ENCODE data around the gene SLC25A1. TPM values are rescaled to one million over a fixed set of nuclear protein-coding genes. Genes with fewer than 3 reads are reported as not detected.
A peak's percentile ranks its signal among the peaks of the same experiment; 100 is the strongest.

SLC25A1 gene
- polyA plus RNA-seq, 1 of the 3 experiments (the other 2 are of a cell fraction) = 44.7 TPM

DNA sequence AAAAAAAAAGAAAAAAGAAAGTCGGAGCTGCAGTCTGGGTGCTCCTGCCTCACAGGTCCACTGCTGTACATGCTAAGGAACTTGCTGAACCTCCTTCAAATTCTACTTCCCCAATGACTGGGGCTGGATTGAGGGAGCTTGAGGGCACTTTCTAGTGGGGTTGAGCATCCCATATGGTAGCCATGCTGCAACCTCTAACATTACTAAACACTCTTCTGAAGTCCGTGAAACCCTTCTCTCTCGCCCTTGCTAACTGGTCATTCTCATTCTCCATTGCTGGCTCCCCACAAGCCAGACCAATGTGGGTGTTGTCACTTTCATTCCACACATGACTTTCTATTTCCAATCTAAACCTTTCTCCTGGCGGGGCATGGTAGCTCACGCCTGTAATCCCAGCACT is 35.3 kb downstream of the SLC25A1 start:
- no peaks in the 10 kb centered on the region for H3F3A ChIP-seq (replicated peaks; ENCODE audit: insufficient read depth)
- no peak overlapping the region for H2AFZ ChIP-seq (ENCODE audit: low read depth)
- H3K9ac ChIP-seq = peak overlapping the region; percentile 89; the same call in 1 of the 2 replicates
- H3K9me3 ChIP-seq = no peaks in the 10 kb centered on the region
- POLR2A ChIA-PET = interaction anchor here (0.8 to 1.5 kb wide), 2 partner anchors 33 to 36 kb away, joined by 3 to 4 read pairs; partner anchors contain the start of gene SLC25A1
- H3K36me3 ChIP-seq (replicated peaks in 1 of 2; ENCODE audit: control insufficient read depth in 1 of 2, insufficient read depth in 2 of 2, low read length in 1 of 2) = peaks cover 18 to 39% of the 10 kb centered on the region in 2 experiments
- 90% methylated on average over 5 of the region's 5 CpGs for WGBS (ENCODE audit: low lambda C conversion rate)
- H3K4me2 ChIP-seq = peak overlapping the region; percentile 95
- TF ChIP-seq, protein P1, sequence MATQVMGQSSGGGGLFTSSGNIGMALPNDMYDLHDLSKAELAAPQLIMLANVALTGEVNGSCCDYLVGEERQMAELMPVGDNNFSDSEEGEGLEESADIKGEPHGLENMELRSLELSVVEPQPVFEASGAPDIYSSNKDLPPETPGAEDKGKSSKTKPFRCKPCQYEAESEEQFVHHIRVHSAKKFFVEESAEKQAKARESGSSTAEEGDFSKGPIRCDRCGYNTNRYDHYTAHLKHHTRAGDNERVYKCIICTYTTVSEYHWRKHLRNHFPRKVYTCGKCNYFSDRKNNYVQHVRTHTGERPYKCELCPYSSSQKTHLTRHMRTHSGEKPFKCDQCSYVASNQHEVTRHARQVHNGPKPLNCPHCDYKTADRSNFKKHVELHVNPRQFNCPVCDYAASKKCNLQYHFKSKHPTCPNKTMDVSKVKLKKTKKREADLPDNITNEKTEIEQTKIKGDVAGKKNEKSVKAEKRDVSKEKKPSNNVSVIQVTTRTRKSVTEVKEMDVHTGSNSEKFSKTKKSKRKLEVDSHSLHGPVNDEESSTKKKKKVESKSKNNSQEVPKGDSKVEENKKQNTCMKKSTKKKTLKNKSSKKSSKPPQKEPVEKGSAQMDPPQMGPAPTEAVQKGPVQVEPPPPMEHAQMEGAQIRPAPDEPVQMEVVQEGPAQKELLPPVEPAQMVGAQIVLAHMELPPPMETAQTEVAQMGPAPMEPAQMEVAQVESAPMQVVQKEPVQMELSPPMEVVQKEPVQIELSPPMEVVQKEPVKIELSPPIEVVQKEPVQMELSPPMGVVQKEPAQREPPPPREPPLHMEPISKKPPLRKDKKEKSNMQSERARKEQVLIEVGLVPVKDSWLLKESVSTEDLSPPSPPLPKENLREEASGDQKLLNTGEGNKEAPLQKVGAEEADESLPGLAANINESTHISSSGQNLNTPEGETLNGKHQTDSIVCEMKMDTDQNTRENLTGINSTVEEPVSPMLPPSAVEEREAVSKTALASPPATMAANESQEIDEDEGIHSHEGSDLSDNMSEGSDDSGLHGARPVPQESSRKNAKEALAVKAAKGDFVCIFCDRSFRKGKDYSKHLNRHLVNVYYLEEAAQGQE (IDR thresholded peaks at IDR 0.05; ENCODE audit: low read depth, low read length) = no peak
- TF ChIP-seq, protein P2, sequence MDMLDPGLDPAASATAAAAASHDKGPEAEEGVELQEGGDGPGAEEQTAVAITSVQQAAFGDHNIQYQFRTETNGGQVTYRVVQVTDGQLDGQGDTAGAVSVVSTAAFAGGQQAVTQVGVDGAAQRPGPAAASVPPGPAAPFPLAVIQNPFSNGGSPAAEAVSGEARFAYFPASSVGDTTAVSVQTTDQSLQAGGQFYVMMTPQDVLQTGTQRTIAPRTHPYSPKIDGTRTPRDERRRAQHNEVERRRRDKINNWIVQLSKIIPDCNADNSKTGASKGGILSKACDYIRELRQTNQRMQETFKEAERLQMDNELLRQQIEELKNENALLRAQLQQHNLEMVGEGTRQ (IDR thresholded peaks at IDR 0.05; ENCODE audit: borderline replicate concordance, low read depth, low read length) = no peak
- TF ChIP-seq NRF1 (IDR thresholded peaks at IDR 0.05; ENCODE audit: low read depth, low read length) (no peak), IRF3 (IDR thresholded peaks at IDR 0.05; ENCODE audit: low read depth, low read length) (no peak), CHD2 (IDR thresholded peaks at IDR 0.05; ENCODE audit: low read length, partially characterized antibody) (no peak), MXI1 (IDR thresholded peaks at IDR 0.05; ENCODE audit: low read depth, low read length) (no peak), TEAD4 (IDR thresholded peaks at IDR 0.05; ENCODE audit: borderline replicate concordance, insufficient read depth) (no peak), RFX5 (IDR thresholded peaks at IDR 0.05; ENCODE audit: low read length) (no peak), EZH2phosphoT487 (IDR thresholded peaks at IDR 0.05; ENCODE audit: borderline replicate concordance, low read depth) (no peak)
- H3K79me2 ChIP-seq (ENCODE audit: insufficient read depth) = peaks cover 27% of the 10 kb centered on the region
- peaks cover 16% of the 10 kb centered on the region for H3K27me3 ChIP-seq (ENCODE audit: insufficient read depth)
- CTCF ChIA-PET = interaction anchor here (1.0 to 3.8 kb wide), 4 partner anchors 13 to 335 kb away, joined by 3 to 26 read pairs (median 6); partner anchors contain the start of genes CDC45 and UFD1
- peaks cover 4 to 8% of the 10 kb centered on the region in 2 experiments; a peak in 3 of 4 replicates for H3K4me1 ChIP-seq (ENCODE audit: control insufficient read depth in 1 of 2, insufficient read depth in 2 of 2, low read depth in 1 of 2, low read length in 1 of 2)
- DNase-seq = no peak
- H3K9me2 ChIP-seq = no peaks in the 10 kb centered on the region
- peak overlapping the region in 1 of 2 experiments; percentile 93; a peak in 3 of 4 replicates for H3K4me3 ChIP-seq (ENCODE audit: low read depth in 2 of 2, low read length in 1 of 2)
- H4K20me1 ChIP-seq (ENCODE audit: insufficient read depth) = no peaks in the 10 kb centered on the region
- H3K27ac ChIP-seq (ENCODE audit: low read depth in 2 of 2, low read length in 1 of 2) = no peak overlapping the region

DNA sequence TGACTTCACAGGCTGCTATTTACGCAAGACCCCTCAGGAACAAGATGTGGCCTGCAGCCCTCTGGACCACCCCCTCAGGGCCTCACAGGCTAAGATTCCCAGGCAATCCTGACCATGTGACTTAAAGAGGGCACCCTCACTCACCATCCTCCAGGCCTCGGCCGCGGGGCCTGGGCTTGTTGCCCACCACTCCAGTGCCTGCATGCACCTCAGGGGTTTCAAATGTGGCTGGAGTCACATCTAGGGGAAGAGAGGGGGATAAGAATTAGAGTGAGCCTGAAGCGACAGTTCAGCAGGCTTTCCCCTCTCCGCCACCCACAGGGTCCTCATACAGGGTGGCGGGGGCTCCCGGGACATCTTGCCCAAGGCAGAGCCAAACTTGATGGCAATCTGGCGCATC is 36.1 kb downstream of the SLC25A1 start:
- Histone ChIP-seq H3K79me2 (ENCODE audit: insufficient read depth) (peaks cover 27% of the 10 kb centered on the region), H3K9me3 (no peaks in the 10 kb centered on the region), H3K9me2 (no peaks in the 10 kb centered on the region), H3K27ac (ENCODE audit: low read depth in 2 of 2, low read length in 1 of 2) (no peak overlapping the region), H3K4me3 (ENCODE audit: low read depth in 2 of 2, low read length in 1 of 2) (no peak overlapping the region), H2AFZ (ENCODE audit: low read depth) (no peak overlapping the region), H4K20me1 (ENCODE audit: insufficient read depth) (no peaks in the 10 kb centered on the region), H3K9ac (no peak overlapping the region), H3K4me2 (no peak overlapping the region), H3K27me3 (ENCODE audit: insufficient read depth) (peaks cover 8% of the 10 kb centered on the region), H3K4me1 (ENCODE audit: control insufficient read depth in 1 of 2, insufficient read depth in 2 of 2, low read depth in 1 of 2, low read length in 1 of 2) (peaks cover 4 to 8% of the 10 kb centered on the region in 2 experiments; a peak in 3 of 4 replicates), H3K36me3 (replicated peaks in 1 of 2; ENCODE audit: control insufficient read depth in 1 of 2, insufficient read depth in 2 of 2, low read length in 1 of 2) (peaks cover 18 to 47% of the 10 kb centered on the region in 2 experiments), H3F3A (replicated peaks; ENCODE audit: insufficient read depth) (no peaks in the 10 kb centered on the region)
- ChIA-PET CTCF (no interaction called here), POLR2A (no interaction called here)
- TF ChIP-seq NRF1 (IDR thresholded peaks at IDR 0.05; ENCODE audit: low read depth, low read length) = no peak
- TF ChIP-seq, protein P3, sequence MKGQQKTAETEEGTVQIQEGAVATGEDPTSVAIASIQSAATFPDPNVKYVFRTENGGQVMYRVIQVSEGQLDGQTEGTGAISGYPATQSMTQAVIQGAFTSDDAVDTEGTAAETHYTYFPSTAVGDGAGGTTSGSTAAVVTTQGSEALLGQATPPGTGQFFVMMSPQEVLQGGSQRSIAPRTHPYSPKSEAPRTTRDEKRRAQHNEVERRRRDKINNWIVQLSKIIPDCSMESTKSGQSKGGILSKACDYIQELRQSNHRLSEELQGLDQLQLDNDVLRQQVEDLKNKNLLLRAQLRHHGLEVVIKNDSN (IDR thresholded peaks at IDR 0.05; ENCODE audit: borderline replicate concordance, low read depth) = no peak
- TF ChIP-seq SIN3A (IDR thresholded peaks at IDR 0.05; ENCODE audit: borderline replicate concordance, low read depth, low read length) = no peak
- no peak for TF ChIP-seq FOXM1 (IDR thresholded peaks at IDR 0.05; ENCODE audit: low read depth)
- 97% methylated on average over 9 of the region's 9 CpGs for WGBS (ENCODE audit: low lambda C conversion rate)
- DNase-seq = no peak
